ENCODE data around the gene PPM1N.

DNA sequence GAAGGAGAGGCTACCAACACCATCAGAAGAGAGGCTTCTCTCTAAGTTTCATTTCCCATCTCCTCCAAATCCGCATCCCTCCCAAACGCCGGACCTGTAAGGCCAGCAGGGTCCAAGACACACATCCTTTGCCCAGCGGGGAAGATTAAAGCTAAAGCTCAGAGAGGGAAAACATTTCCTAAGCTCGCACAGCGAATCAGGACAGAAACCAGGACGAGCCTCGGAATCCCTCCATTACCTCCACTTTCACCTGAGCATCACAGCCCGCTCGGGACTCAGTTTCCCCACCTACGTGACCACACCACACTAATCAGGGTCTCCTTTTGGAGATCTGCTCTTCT is 31.2 kb upstream of the PPM1N start:
- TF ChIP-seq, protein P1, sequence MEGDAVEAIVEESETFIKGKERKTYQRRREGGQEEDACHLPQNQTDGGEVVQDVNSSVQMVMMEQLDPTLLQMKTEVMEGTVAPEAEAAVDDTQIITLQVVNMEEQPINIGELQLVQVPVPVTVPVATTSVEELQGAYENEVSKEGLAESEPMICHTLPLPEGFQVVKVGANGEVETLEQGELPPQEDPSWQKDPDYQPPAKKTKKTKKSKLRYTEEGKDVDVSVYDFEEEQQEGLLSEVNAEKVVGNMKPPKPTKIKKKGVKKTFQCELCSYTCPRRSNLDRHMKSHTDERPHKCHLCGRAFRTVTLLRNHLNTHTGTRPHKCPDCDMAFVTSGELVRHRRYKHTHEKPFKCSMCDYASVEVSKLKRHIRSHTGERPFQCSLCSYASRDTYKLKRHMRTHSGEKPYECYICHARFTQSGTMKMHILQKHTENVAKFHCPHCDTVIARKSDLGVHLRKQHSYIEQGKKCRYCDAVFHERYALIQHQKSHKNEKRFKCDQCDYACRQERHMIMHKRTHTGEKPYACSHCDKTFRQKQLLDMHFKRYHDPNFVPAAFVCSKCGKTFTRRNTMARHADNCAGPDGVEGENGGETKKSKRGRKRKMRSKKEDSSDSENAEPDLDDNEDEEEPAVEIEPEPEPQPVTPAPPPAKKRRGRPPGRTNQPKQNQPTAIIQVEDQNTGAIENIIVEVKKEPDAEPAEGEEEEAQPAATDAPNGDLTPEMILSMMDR (IDR thresholded peaks at IDR 0.05 in 4 of 5, conservative IDR thresholded peaks at IDR 0.05 in 1 of 5) = no peak
- TF ChIP-seq POLR2A (IDR thresholded peaks at IDR 0.05) = no peak
